K562 (cell line): ENCODE data around the gene ACAT2. TPM values are rescaled to one million over a fixed set of nuclear protein-coding genes. Genes with fewer than 3 reads are reported as not detected.

Experiments
- CBFA2T3 ChIP-seq: fragments of 450-650 bp; IDR thresholded peaks from 2 replicates; pipeline ENCODE4 v1.6.1; 2017
- CHD1 ChIP-seq: fragments of 200-600 bp; sonication (generic); IDR thresholded peaks from one replicate; pipeline ENCODE4 v1.6.1; 2012; ENCODE audit warnings: mild to moderate bottlenecking, moderate library complexity, low read length, inconsistent platforms
- EGR1 ChIP-seq: fragments of 450-650 bp; conservative IDR thresholded peaks from 2 replicates; pipeline ENCODE4 v1.6.1; 2017; ENCODE audit warnings: mild to moderate bottlenecking
- HMG20A ChIP-seq: fragments of 450-650 bp; formaldehyde crosslinking; conservative IDR thresholded peaks from 2 replicates; pipeline ENCODE4 v1.4.0; 2020; ENCODE audit warnings: mild to moderate bottlenecking, mixed read lengths
- HOXB6 ChIP-seq: fragments of 250-450 bp; sonication (Bioruptor Pico); IDR thresholded peaks from 2 replicates; pipeline ENCODE4 v1.5.1; 2022; ENCODE audit warnings: mild to moderate bottlenecking, borderline replicate concordance
- YY1 ChIP-seq, 3 experiments: IDR thresholded peaks; 2 replicates each; pipeline ENCODE4 v1.6.1; 2011; ENCODE audit warnings: low read length in 2 of 3, mild to moderate bottlenecking in 2 of 3, moderate library complexity in 2 of 3, borderline replicate concordance in 1 of 3, control low read depth in 1 of 3, low read depth in 1 of 3; ENCODE audit not compliant: insufficient read depth in 3 of 3, insufficient replicate concordance in 2 of 3, control insufficient read depth in 1 of 3, insufficient read length in 1 of 3; ENCODE audit errors: extremely low read depth in 1 of 3
- polyA plus RNA-seq, 8 experiments: library from polyadenylated mRNA; depleted of rRNA in 4 of 8; stranded (reverse) in 5 of 8; unstranded in 3 of 8; fragments of >200 nt; fragmentation: Nextera tagmentation in 2 of 8; fragmentation: Illumina TruSeq in 1 of 8; extraction: Ambion mirVana in 2 of 8; extraction: Trizol in 1 of 8; gene quantifications; 2 replicates each; pipeline versions ENCODE4 v1.2.1 to v1.2.3, GENCODE V29; 2011 to 2014; ENCODE audit warnings: inconsistent platforms in 1 of 8, missing spikeins in 1 of 8
- total RNA-seq, 7 experiments: library from RNA; depleted of rRNA in 6 of 7; stranded (reverse); fragments of >200 nt in 6 of 7; fragmentation: Illumina TruSeq in 2 of 7; extraction: Trizol in 2 of 7; gene quantifications; 2 replicates each; pipeline versions ENCODE4 v1.2.1 to v1.2.3, GENCODE V29; 2011 to 2021; ENCODE audit warnings: low replicate concordance in 1 of 7
- TF ChIP-seq, protein P1 (sequence below): fragments of 250-450 bp; sonication (Bioruptor Pico); IDR thresholded peaks from 2 replicates; pipeline ENCODE4 v1.8.0; 2022; ENCODE audit warnings: moderate library complexity, mild to moderate bottlenecking, inconsistent platforms
- TF ChIP-seq, protein P2 (sequence below), 2 experiments: IDR thresholded peaks; 2 replicates each; pipeline ENCODE4 v1.6.1; 2011; ENCODE audit warnings: borderline replicate concordance in 1 of 2, control low read depth in 1 of 2, low read depth in 1 of 2, low read length in 1 of 2, mild to moderate bottlenecking in 1 of 2, mixed read lengths in 1 of 2, moderate library complexity in 1 of 2; ENCODE audit not compliant: insufficient read depth in 1 of 2, insufficient read length in 1 of 2, poor library complexity in 1 of 2, severe bottlenecking in 1 of 2; ENCODE audit errors: extremely low read depth in 1 of 2
- TF ChIP-seq, protein P3 (sequence below), 2 experiments: fragments of 450-650 bp in 1 of 2; sonication (generic) in 1 of 2; formaldehyde crosslinking in 1 of 2; IDR thresholded peaks in 1 of 2; conservative IDR thresholded peaks in 1 of 2; 2 replicates each; pipeline versions ENCODE4 v1.6.1 to v1.8.1; 2016 to 2023; ENCODE audit warnings: mild to moderate bottlenecking in 2 of 2, moderate library complexity in 2 of 2, inconsistent platforms in 1 of 2, missing genetic modification reagents in 1 of 2
- TF ChIP-seq, protein P4 (sequence below): fragments of 250-450 bp; sonication (Bioruptor Pico); IDR thresholded peaks from 2 replicates; pipeline ENCODE4 v1.4.0; 2020
- TF ChIP-seq, protein P5 (sequence below): fragments of 250-450 bp; sonication (Bioruptor Pico); IDR thresholded peaks from 2 replicates; pipeline ENCODE4 v1.5.0; 2020; ENCODE audit warnings: mild to moderate bottlenecking, borderline replicate concordance

Gene ACAT2
- total and polyA plus RNA-seq, 9 of the 15 experiments (the other 6 are each of a cell fraction or from before 2014, with no cell fraction given): 63.0 to 309 (median 144) TPM

DNA sequence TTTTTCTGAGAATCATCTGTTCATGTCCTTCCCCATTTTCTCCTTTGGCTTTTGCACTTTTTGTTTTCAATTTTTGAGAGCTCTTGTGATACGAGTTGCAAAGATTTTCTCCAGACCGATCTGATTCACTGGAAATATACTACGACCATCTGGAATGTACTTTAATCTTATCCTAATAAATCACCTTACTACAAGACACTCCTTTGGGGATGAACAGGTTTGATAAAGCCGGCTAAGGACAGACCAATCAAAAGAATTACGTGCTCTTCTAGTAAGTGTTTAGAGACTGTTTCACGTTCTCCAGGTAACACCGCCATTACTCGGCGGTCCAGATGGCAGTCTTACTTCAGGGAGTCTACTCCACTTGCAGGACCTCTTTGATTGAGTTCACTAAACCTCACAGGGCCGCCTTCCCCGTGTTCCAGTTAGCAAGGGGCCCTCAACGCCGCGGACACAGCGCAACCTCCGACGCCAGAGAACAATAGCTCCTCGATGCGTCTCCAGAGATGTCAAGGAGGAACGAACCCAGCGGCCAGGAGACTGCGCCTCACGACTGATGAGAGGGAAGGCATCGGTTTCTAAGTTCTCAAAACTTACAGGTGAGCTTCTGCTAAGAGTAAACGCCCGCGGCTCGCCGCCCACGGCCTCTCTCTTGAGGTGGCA is 35.5 kb upstream of the ACAT2 start (continued):
- TF ChIP-seq EGR1 (peak; percentile 85), CBFA2T3 (peak; percentile 30), CHD1 (no peak), HMG20A (CRISPR knock-in tag) (no peak), YY1 (IDR thresholded peaks at IDR 0.05; ENCODE audit: borderline replicate concordance in 1 of 3, control insufficient read depth in 1 of 3, extremely low read depth in 1 of 3, insufficient read depth in 3 of 3, insufficient read length in 1 of 3, insufficient replicate concordance in 2 of 3, low read depth in 1 of 3, low read length in 2 of 3) (peak in 1 of 3 experiments; percentile 83), HOXB6 (0 out of 2 replicates have a peak, but pooled peaks have one; percentile 22)
- TF ChIP-seq, protein P1, sequence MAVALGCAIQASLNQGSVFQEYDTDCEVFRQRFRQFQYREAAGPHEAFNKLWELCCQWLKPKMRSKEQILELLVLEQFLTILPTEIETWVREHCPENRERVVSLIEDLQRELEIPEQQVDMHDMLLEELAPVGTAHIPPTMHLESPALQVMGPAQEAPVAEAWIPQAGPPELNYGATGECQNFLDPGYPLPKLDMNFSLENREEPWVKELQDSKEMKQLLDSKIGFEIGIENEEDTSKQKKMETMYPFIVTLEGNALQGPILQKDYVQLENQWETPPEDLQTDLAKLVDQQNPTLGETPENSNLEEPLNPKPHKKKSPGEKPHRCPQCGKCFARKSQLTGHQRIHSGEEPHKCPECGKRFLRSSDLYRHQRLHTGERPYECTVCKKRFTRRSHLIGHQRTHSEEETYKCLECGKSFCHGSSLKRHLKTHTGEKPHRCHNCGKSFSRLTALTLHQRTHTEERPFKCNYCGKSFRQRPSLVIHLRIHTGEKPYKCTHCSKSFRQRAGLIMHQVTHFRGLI: 0 out of 2 replicates have a peak, but pooled peaks have one; percentile 57
- TF ChIP-seq, protein P2, sequence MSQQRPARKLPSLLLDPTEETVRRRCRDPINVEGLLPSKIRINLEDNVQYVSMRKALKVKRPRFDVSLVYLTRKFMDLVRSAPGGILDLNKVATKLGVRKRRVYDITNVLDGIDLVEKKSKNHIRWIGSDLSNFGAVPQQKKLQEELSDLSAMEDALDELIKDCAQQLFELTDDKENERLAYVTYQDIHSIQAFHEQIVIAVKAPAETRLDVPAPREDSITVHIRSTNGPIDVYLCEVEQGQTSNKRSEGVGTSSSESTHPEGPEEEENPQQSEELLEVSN (IDR thresholded peaks at IDR 0.05; ENCODE audit: borderline replicate concordance in 1 of 2, extremely low read depth in 1 of 2, insufficient read depth in 1 of 2, insufficient read length in 1 of 2, low read depth in 1 of 2, low read length in 1 of 2, poor library complexity in 1 of 2, severe bottlenecking in 1 of 2): no peak
- TF ChIP-seq, protein P3, sequence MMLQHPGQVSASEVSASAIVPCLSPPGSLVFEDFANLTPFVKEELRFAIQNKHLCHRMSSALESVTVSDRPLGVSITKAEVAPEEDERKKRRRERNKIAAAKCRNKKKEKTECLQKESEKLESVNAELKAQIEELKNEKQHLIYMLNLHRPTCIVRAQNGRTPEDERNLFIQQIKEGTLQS (IDR thresholded peaks at IDR 0.05): peak; percentile 65; the same call in 1 of the 2 replicates
- TF ChIP-seq, protein P3 (CRISPR knock-in tag; conservative IDR thresholded peaks at IDR 0.05): no peak
- TF ChIP-seq, protein P4, sequence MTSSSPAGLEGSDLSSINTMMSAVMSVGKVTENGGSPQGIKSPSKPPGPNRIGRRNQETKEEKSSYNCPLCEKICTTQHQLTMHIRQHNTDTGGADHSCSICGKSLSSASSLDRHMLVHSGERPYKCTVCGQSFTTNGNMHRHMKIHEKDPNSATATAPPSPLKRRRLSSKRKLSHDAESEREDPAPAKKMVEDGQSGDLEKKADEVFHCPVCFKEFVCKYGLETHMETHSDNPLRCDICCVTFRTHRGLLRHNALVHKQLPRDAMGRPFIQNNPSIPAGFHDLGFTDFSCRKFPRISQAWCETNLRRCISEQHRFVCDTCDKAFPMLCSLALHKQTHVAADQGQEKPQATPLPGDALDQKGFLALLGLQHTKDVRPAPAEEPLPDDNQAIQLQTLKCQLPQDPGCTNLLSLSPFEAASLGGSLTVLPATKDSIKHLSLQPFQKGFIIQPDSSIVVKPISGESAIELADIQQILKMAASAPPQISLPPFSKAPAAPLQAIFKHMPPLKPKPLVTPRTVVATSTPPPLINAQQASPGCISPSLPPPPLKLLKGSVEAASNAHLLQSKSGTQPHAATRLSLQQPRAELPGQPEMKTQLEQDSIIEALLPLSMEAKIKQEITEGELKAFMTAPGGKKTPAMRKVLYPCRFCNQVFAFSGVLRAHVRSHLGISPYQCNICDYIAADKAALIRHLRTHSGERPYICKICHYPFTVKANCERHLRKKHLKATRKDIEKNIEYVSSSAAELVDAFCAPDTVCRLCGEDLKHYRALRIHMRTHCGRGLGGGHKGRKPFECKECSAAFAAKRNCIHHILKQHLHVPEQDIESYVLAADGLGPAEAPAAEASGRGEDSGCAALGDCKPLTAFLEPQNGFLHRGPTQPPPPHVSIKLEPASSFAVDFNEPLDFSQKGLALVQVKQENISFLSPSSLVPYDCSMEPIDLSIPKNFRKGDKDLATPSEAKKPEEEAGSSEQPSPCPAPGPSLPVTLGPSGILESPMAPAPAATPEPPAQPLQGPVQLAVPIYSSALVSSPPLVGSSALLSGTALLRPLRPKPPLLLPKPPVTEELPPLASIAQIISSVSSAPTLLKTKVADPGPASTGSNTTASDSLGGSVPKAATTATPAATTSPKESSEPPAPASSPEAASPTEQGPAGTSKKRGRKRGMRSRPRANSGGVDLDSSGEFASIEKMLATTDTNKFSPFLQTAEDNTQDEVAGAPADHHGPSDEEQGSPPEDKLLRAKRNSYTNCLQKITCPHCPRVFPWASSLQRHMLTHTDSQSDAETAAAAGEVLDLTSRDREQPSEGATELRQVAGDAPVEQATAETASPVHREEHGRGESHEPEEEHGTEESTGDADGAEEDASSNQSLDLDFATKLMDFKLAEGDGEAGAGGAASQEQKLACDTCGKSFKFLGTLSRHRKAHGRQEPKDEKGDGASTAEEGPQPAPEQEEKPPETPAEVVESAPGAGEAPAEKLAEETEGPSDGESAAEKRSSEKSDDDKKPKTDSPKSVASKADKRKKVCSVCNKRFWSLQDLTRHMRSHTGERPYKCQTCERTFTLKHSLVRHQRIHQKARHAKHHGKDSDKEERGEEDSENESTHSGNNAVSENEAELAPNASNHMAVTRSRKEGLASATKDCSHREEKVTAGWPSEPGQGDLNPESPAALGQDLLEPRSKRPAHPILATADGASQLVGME: 0 out of 2 replicates have a peak, but pooled peaks have one; percentile 95
- TF ChIP-seq, protein P5, sequence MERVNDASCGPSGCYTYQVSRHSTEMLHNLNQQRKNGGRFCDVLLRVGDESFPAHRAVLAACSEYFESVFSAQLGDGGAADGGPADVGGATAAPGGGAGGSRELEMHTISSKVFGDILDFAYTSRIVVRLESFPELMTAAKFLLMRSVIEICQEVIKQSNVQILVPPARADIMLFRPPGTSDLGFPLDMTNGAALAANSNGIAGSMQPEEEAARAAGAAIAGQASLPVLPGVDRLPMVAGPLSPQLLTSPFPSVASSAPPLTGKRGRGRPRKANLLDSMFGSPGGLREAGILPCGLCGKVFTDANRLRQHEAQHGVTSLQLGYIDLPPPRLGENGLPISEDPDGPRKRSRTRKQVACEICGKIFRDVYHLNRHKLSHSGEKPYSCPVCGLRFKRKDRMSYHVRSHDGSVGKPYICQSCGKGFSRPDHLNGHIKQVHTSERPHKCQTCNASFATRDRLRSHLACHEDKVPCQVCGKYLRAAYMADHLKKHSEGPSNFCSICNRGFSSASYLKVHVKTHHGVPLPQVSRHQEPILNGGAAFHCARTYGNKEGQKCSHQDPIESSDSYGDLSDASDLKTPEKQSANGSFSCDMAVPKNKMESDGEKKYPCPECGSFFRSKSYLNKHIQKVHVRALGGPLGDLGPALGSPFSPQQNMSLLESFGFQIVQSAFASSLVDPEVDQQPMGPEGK (CRISPR knock-in tag): 0 out of 2 replicates have a peak, but pooled peaks have one; percentile 29
